ENCODE data around the gene SOX6. TPM values are rescaled to one million over a fixed set of nuclear protein-coding genes. Genes with fewer than 3 reads are reported as not detected.

SOX6 gene
- total RNA-seq, 4 donors from 2014 or later: 3.1 to 12.6 (median 7.6) TPM

DNA sequence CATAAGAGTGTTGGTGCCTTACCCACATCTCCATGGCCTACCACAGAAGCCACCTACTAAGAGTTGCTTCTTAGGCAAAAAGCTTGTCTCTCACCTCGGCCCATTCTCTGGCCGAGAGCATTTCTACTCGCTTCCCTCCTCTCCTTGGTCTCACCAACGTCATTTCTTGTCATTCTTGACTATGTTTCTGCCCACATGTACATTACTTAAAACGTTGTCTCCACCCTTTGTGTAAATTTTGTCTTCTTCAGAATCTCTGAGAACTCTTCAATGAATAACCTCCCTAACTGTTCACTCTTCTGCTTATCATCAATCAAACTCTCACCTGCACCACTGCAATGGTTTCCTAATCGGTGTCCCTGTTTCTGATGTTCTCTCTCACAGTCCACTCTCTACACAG lies 20.1 kb downstream of the SOX6 start:
- TF ChIP-seq, protein P1, sequence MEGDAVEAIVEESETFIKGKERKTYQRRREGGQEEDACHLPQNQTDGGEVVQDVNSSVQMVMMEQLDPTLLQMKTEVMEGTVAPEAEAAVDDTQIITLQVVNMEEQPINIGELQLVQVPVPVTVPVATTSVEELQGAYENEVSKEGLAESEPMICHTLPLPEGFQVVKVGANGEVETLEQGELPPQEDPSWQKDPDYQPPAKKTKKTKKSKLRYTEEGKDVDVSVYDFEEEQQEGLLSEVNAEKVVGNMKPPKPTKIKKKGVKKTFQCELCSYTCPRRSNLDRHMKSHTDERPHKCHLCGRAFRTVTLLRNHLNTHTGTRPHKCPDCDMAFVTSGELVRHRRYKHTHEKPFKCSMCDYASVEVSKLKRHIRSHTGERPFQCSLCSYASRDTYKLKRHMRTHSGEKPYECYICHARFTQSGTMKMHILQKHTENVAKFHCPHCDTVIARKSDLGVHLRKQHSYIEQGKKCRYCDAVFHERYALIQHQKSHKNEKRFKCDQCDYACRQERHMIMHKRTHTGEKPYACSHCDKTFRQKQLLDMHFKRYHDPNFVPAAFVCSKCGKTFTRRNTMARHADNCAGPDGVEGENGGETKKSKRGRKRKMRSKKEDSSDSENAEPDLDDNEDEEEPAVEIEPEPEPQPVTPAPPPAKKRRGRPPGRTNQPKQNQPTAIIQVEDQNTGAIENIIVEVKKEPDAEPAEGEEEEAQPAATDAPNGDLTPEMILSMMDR (IDR thresholded peaks at IDR 0.05; ENCODE audit: low read depth): no peak

DNA sequence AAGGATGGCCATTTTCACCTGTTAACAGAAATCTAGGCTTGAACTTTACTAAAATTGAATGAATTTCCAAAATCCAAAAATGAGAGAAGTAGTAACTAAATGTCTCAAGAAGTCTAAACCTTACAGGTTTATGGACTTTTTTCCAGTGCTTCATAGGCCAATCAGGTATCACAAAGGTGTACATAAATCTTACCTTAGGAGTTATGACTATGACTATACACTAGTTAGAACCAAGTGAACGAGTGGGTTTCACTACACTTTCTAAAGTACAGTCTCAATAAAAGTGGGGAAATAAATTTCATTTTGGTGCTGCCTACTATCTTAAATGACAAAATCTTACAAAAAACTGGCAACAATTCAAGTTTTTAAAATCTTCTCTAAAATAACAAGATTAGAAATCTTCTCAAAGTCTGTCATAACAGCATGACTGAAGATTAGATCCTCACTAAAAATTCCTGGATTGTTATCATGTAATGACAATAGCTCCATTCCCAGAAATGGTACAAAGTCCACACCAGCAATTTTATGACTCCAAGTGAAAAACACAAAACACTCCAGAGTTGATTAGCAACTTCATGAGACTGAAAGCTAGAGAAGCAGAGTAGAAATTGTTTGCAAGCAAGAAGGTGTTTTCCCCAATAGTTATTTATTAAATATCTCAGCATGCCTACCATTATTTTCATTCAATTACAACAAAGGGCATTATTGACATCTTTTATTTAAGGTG lies 20.9 kb downstream of the SOX6 start:
- TF ChIP-seq, protein P1 (IDR thresholded peaks at IDR 0.05; ENCODE audit: low read depth): no peak

DNA sequence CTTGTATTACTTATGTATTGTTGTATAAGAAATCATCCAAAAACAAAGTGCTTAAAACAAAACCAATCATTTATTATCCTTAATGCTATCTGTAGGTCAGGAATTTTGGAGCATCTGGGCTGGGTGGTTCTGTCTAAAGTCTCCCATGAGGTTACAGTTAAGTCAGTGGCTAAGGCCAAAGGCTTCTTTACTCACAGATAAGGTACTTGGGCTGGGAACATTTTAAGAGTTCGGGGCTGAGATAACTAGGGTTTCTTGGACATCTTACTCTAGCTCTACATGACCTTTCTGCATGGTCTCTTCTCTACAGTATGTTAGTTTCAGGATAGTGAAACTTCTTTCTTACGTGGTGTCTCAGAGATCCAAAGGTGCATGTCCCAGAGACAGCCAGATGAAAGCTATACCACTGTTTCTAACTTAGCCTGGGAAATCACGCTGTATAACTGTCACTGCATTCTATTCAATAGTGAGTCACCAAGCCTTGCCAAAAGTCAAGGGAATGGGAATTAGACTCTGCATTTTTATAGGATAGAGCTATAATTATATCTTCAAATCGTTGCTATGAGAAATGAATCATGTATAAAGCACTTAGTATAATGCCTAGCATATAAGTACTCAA lies 29.6 kb downstream of the SOX6 start:
- TF ChIP-seq, protein P1 (IDR thresholded peaks at IDR 0.05; ENCODE audit: low read depth): no peak

DNA sequence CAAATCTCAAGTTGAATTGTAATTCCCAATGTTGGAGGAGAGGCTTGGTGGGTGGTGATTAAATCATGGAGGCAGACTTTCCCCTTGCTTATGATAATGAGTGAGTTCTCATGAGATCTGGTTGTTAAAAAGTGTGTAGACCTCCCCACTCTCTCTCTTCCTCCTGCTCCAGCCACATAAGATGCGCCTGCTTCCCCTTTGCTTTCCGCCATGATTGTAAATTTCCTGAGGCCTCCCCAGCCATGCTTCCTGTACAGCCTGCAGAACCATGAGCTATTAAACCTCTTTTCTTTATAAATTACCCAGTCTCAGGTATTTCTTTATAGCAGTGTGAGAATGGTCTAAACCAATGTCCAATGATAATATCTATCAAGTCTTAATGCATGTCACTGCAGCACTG lies 34.2 kb downstream of the SOX6 start:
- TF ChIP-seq, protein P1 (IDR thresholded peaks at IDR 0.05; ENCODE audit: low read depth): no peak

DNA sequence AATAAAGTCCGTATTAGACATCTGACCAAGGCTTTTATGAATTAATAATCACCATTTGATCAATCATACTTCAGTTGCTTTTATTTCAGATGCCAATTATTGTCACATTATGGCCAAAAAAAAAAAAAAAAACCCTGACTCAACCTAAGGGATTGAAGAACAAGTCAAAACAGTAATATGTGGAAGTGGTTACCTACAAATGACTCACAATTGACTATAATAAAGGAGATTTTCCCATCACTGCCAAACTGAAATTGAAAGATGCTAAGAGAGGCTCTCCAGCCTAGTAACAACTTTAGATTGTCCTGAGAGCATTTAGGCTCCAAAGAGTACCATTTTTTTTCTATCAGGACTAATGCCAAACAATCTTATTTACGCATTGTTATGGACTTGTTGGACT lies 35.2 kb downstream of the SOX6 start:
- TF ChIP-seq, protein P1 (IDR thresholded peaks at IDR 0.05; ENCODE audit: low read depth): no peak

DNA sequence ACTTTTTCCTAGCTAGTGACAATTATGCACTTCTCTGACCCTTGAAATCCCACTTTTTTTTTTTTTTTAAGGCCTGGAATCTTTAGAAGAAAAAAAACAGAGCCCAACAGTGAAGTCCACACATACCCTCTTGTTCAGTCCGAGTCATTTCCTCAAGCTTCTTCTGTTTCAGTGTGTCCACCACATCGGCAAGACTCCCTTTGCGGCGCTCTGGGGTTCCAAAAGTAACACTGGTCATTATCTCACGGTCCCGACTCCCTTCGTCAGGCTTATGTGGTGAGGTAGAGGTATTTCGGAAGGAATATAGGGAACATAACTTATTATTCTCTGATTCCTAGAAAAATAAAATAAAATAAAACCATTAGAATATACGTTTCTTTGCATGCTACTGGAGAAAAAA lies 38.0 kb downstream of the SOX6 start:
- TF ChIP-seq, protein P1 (IDR thresholded peaks at IDR 0.05; ENCODE audit: low read depth): no peak

DNA sequence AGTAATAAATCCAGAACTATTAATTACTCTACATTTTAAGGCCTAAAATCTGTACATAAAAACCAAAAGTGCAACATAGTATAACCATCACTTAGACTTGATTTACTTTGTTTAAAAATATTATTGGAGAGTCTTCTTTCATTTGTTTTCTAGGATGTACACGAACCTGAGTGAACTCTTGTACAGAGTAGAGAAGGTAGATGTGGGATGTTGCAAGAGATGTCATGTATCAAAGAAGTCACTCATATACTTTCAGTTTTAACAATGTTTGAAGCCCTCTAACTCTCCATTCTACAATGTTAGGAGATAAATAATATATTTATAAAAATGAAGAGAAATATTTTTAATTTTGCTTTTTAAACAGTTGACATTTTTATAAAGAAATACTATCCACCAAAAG lies 38.6 kb downstream of the SOX6 start:
- TF ChIP-seq, protein P1 (IDR thresholded peaks at IDR 0.05; ENCODE audit: low read depth): no peak
